Activated CD4-positive, alpha-beta T cell treated with anti-CD3 and anti-CD28 coated beads for 36 hours (primary cell): ENCODE measurements around the gene VPS4A. TPM values are rescaled to one million over a fixed set of nuclear protein-coding genes. Genes with fewer than 3 reads are reported as not detected.
"Not testable (repeated sequence)": the region's sequence is repeated elsewhere in the genome, so short reads cannot be mapped to it uniquely, and the experiment has no call there.

Experiments
- ATAC-seq: fragments of 200-7000 bp; cut with Tn5 transposase; one replicate; pipeline ENCODE4 v1.10.0; 2021; ENCODE audit warnings: mild to moderate bottlenecking, moderate library complexity
- CTCF ChIA-PET: fragments of 350-600 bp; sonication (Branson Sonifier 250); formaldehyde crosslinking; loops from one replicate; lab custom pipeline; 2021; ENCODE audit warnings: antibody characterized with exemption; lab: Charles Lee
- POLR2A ChIA-PET: fragments of 350-600 bp; sonication (Branson Sonifier 250); formaldehyde crosslinking; loops from one replicate; lab custom pipeline; 2021; ENCODE audit warnings: antibody characterized with exemption, inconsistent platforms; lab: Charles Lee
- DNase-seq: peaks from one replicate; pipeline ENCODE4 v3.0.0-alpha.2; 2020
- H3K27ac Mint-ChIP-seq: one replicate; pipeline ENCODE4 v1.8.0; 2021; ENCODE audit warnings: mixed read lengths
- H3K27me3 Mint-ChIP-seq: one replicate; pipeline ENCODE4 v1.8.0; 2021; ENCODE audit warnings: mixed read lengths
- H3K36me3 Mint-ChIP-seq: one replicate; pipeline ENCODE4 v1.8.0; 2021; ENCODE audit warnings: low read depth, mixed read lengths
- H3K4me1 Mint-ChIP-seq: one replicate; pipeline ENCODE4 v1.8.0; 2021; ENCODE audit warnings: mixed read lengths
- H3K4me3 Mint-ChIP-seq: one replicate; pipeline ENCODE4 v1.8.0; 2021; ENCODE audit warnings: mild to moderate bottlenecking, moderate library complexity, mixed read lengths
- H3K9me3 Mint-ChIP-seq: one replicate; pipeline ENCODE4 v1.8.0; 2021; ENCODE audit warnings: low read depth, mixed read lengths
- intact Hi-C, 2 experiments: fragments of 100-400 bp; cut with DNase I in 1 of 2; cut with micrococcal nuclease in 1 of 2; formaldehyde crosslinking; loops; one replicate each; pipeline versions ENCODE4 v1.14.2 to v1.15.1; 2022 to 2024; cut with DNase I, micrococcal nuclease
- total RNA-seq, 2 experiments: library from RNA; stranded (reverse); gene quantifications; one replicate each; pipeline ENCODE4 v1.2.3, GENCODE V29; 2021

VPS4A gene
- total RNA-seq, 2 experiments from 2014 or later = 28.4 to 31.9 TPM

DNA sequence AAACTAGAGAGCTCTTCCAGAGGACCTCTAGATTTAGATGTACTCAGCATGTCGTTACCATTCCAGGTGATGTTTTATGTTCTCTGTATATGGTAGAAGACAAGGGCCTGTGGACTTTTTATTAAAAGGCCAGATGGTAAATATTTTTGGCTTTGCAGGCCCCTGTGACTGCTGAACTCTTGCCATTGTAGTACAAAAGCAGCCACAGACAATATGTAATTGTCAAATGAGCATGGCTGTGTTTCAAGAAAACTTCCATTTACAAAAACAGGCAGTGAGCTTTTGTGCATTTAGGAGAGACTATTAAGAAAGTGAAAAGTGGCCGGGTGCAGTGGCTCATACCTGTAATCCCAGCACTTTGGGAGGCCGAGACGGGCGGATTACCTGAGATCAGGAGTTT is 33.0 kb downstream of the VPS4A start:
- ChIA-PET POLR2A (interaction anchor here (0.7 kb wide), 2 partner anchors 60 to 207 kb away, joined by 3 read pairs; no protein-coding TSS in a partner anchor), CTCF (no interaction called here)
- peaks cover 27% of the 10 kb centered on the region for H3K4me1 Mint-ChIP-seq
- H3K27ac Mint-ChIP-seq = no peak overlapping the region
- intact Hi-C loops = no loop called here
- H3K9me3 Mint-ChIP-seq = no peaks in the 10 kb centered on the region
- peaks cover 58% of the 10 kb centered on the region for H3K36me3 Mint-ChIP-seq
- ATAC-seq (no peak), DNase-seq (no peak)
- no peak overlapping the region for H3K4me3 Mint-ChIP-seq
- no peaks in the 10 kb centered on the region for H3K27me3 Mint-ChIP-seq

DNA sequence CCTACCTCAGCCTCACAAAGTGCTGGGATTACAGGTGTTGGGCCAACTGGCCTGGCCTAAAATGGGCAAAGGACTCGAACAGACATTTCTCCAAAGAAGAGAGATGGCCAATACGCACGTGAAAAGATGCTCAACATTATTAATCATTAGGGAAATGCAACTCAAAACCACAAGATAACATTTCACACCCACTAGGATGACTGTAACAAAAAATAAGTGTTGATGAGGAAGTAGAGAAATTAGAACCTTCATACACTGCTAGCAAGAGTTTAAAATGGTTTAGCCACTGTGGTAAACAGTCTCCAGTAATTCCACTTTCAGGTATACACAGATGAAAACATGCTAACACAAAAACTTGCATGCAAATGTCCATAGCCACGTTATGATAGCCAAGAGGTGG is 34.8 kb downstream of the VPS4A start:
- POLR2A ChIA-PET = interaction anchor here (0.8 to 1.2 kb wide), 2 partner anchors 9 to 35 kb away, joined by 4 read pairs; no protein-coding TSS in a partner anchor
- intact Hi-C loops = no loop called here
- H3K36me3 Mint-ChIP-seq = peaks cover 47% of the 10 kb centered on the region
- CTCF ChIA-PET = no interaction called here
- H3K27ac Mint-ChIP-seq = no peak overlapping the region
- no peaks in the 10 kb centered on the region for H3K27me3 Mint-ChIP-seq
- ATAC-seq = peak; percentile 14
- H3K9me3 Mint-ChIP-seq = no peaks in the 10 kb centered on the region
- H3K4me1 Mint-ChIP-seq = peaks cover 20% of the 10 kb centered on the region
- DNase-seq = no peak
- H3K4me3 Mint-ChIP-seq = no peak overlapping the region

DNA sequence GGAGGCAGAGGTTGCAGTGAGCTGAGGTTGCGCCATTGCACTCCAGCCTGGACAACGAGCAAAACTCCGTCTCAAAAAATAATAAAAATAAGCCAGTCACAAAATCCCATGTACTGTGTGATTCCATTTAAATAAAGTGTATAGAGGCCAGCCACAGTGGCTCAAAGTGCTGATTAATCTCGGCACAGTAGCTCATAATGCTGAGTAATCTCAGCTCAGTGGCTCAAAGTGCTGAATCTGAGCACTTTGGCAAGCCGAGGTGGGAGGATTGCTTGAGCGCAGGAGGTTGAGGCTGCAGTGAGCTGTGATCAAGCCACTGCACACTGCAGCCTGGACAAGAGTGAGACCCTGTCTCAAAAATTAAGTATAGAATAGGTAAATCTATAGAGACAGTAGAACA is 35.5 kb downstream of the VPS4A start:
- ATAC-seq (no peak), DNase-seq (no peak)
- H3K27me3 Mint-ChIP-seq = no peaks in the 10 kb centered on the region
- H3K4me3 Mint-ChIP-seq = no peak overlapping the region
- peaks cover 12% of the 10 kb centered on the region for H3K4me1 Mint-ChIP-seq
- intact Hi-C loops = no loop called here
- ChIA-PET POLR2A (interaction anchor here (0.5 to 1.2 kb wide), 2 partner anchors 10 to 683 kb away, joined by 3 to 4 read pairs; no protein-coding TSS in a partner anchor), CTCF (interaction anchor here (0.7 kb wide), 1 partner anchor 36 kb away, joined by 3 read pairs; no protein-coding TSS in a partner anchor)
- H3K9me3 Mint-ChIP-seq = no peaks in the 10 kb centered on the region
- H3K27ac Mint-ChIP-seq = no peak overlapping the region
- peaks cover 39% of the 10 kb centered on the region for H3K36me3 Mint-ChIP-seq

DNA sequence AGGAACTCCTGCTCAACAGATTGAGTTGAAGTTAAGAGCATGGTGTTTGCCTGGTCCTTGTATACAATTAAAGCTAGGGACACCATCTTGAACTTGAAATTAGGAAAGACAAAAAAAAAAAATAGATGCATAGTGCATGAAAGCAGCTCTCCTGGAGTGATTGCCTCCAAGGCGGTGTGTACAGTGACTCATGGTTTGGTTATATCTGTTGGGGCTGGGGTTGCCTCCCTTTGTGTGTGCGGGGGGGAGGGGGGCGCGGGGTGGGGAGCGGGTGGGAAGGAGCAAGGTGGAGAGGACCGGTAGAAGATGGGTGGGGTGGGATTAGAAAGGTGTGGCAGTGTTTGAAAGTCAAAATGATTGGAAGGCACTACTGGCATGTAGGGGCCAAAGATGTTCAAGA is 37.1 kb downstream of the VPS4A start:
- Mint-ChIP-seq H3K4me3 (no peak overlapping the region), H3K27ac (no peak overlapping the region), H3K4me1 (peaks cover 8% of the 10 kb centered on the region), H3K27me3 (no peaks in the 10 kb centered on the region), H3K36me3 (peaks cover 36% of the 10 kb centered on the region), H3K9me3 (no peaks in the 10 kb centered on the region)
- POLR2A ChIA-PET = interaction anchor here (0.7 kb wide), 1 partner anchor 13 kb away, joined by 3 read pairs; no protein-coding TSS in a partner anchor
- DNase-seq (no peak), ATAC-seq (no peak)
- intact Hi-C loops = no loop called here
- CTCF ChIA-PET = interaction anchor here (0.6 kb wide), 1 partner anchor 48 kb away, joined by 3 read pairs; no protein-coding TSS in a partner anchor

DNA sequence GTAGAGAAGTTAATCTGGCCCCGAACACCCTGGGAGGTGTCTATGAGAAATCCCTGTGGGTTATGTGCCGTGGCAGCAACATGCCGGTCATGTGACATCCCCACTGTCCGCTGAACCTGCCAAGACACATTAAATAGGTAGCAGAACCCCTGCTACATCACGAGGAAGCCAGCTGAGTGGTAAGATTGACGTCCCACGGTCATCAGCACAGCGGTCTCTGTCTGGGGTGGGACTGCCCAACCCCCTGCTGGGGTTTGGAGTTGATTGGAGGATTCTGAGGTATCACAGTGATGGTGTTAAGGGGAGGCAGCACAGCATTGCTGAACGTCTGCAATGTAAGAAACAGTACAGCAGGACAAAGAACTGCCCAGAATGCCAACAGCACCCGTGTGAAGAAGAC is 38.4 kb downstream of the VPS4A start:
- H3K36me3 Mint-ChIP-seq = peaks cover 31% of the 10 kb centered on the region
- POLR2A ChIA-PET = no interaction called here
- no peaks in the 10 kb centered on the region for H3K27me3 Mint-ChIP-seq
- ATAC-seq (no peak), DNase-seq (no peak)
- intact Hi-C loops = no loop called here
- CTCF ChIA-PET = no interaction called here
- H3K9me3 Mint-ChIP-seq = no peaks in the 10 kb centered on the region
- peaks cover 8% of the 10 kb centered on the region for H3K4me1 Mint-ChIP-seq
- H3K27ac Mint-ChIP-seq = no peak overlapping the region
- no peak overlapping the region for H3K4me3 Mint-ChIP-seq

DNA sequence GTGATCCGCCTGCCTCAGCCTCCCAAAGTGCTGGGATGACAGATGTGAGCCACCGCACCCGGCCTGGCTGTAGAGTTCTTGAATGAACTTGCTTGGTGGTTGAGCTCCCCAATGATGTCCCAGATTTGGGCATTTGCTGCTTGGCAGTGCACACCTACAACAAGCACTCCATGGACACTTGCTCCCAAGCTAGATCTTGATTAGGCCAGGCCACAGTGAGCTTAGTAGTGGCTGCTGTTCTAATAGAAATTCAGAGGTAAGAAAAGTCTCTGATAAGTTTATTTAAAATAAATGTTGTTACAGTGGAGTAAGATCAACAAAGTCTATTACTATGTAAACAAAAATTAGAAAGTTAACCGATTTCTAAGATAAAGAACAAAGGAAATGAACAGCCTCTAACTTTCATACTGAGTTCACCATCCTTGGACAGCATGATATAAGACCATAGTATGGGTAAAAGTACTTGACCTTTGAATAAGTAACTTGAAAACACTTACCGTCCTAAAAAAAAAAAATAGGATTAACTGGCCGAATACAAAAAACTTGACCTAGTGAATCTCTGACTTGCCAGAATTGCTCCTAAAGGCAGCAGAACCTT is 39.5 kb downstream of the VPS4A start:
- ChIA-PET POLR2A (no interaction called here), CTCF (interaction anchor here (0.8 kb wide), 2 partner anchors 374 to 404 kb away, joined by 3 to 4 read pairs; no protein-coding TSS in a partner anchor)
- Mint-ChIP-seq H3K27me3 (no peaks in the 10 kb centered on the region), H3K27ac (no peak overlapping the region), H3K36me3 (peaks cover 29% of the 10 kb centered on the region), H3K4me3 (no peak overlapping the region), H3K4me1 (peaks cover 5% of the 10 kb centered on the region), H3K9me3 (no peaks in the 10 kb centered on the region)
- intact Hi-C loops = no loop called here
- ATAC-seq = no peak
- DNase-seq = no peak

DNA sequence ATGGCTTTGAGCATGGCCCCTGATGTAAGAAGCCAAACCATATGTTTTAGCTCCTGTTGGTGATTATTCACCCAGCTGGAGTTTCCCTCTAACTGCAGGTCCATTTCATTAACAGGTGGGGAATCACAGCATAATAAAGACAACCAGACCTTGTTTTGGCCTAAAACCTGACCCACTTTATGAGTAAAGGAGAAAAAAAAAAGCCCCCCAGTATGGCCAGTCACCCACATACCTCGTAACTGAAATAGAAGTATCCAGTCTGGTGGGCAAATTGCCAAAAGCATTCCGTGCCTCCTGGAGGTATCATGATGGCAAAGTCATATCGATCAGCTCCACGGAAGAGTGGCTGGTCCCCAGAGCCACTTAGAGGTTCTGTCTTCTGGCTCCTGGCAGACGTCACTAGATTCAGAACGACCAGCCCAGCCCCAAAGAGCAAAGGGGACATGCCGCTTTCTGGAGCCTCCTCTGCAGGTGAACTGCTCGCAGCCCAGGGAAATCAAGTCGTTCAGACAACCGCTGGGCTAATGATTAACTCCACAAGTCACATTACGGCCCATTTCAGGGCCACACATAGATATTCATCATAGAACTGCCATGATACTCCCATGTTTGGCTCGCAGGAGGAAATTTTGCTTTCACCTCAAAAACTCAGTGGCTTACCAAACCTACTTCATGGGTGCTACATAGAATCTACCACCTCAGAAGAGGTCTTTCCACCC is 40.3 kb downstream of the VPS4A start, which contains the start of gene TMED6:
TSS of gene TMED6 (minus strand) at position 478 of the 719 bp plus-strand sequence. CDS start at position 445, 33 bp downstream.
- ChIA-PET POLR2A (interaction anchor here (0.6 to 0.7 kb wide), 2 partner anchors 26 to 701 kb away, joined by 4 to 6 read pairs; no protein-coding TSS in a partner anchor), CTCF (interaction anchor here (0.8 kb wide), 1 partner anchor 403 kb away, joined by 3 read pairs; no protein-coding TSS in a partner anchor)
- Mint-ChIP-seq H3K9me3 (no peaks in the 10 kb centered on the region), H3K4me1 (no peaks in the 10 kb centered on the region), H3K27ac (no peak within 1 kb of the TSS), H3K36me3 (peaks cover 29% of the 10 kb centered on the region), H3K4me3 (no peak within 1 kb of the TSS), H3K27me3 (no peaks in the 10 kb centered on the region)
- DNase-seq (no peak), ATAC-seq (no peak)
- intact Hi-C loops = no loop called here

DNA sequence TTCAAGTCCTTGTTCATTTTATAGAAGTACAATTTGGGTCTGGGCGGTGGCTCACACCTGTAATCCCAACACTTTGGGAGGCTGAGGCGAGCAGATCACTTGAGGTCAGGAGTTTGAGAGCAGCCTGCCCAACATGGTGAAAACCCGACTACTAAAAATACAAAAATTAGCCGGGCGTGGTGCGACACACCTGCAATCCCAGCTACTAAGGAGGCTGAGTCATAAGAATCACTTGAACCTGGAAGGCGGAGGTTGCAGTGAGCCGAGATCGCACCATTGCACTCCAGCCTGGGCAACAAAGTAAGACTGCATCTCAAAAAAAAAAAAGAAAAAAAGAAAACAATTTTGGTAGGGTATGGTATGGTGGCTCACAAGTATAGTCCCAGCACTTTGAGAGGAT is 48.9 kb downstream of the VPS4A start:
- H3K27me3 Mint-ChIP-seq, ATAC-seq, POLR2A ChIA-PET, H3K27ac Mint-ChIP-seq, H3K9me3 Mint-ChIP-seq, DNase-seq, CTCF ChIA-PET, H3K4me3 Mint-ChIP-seq, H3K4me1 Mint-ChIP-seq, intact Hi-C loops: not testable (repeated sequence)
- peaks cover 31% of the 10 kb centered on the region for H3K36me3 Mint-ChIP-seq

DNA sequence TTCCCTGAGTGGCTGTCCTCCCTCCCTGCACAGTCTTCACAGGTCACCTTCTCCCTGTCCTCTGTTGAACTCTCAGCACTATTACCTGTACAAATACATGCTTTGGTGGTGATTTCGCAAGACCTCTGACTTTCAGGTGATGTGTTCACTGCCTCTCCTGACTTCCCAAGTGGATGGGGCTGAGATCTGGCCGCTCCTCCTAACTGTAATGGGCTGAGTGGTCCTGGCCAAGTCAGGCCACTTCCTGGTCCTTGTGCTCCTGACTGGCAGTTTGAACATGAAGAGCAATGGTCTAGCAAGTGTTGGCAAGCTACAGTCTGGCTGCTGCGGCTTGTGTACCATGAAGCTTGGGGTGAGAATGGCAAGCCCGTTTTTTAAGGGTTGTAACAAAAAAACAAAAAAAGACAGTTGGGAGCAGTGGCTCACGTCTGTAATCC is 52.1 kb downstream of the VPS4A start:
- DNase-seq = no peak
- H3K27ac Mint-ChIP-seq = no peak overlapping the region
- H3K36me3 Mint-ChIP-seq = peaks cover 44% of the 10 kb centered on the region

DNA sequence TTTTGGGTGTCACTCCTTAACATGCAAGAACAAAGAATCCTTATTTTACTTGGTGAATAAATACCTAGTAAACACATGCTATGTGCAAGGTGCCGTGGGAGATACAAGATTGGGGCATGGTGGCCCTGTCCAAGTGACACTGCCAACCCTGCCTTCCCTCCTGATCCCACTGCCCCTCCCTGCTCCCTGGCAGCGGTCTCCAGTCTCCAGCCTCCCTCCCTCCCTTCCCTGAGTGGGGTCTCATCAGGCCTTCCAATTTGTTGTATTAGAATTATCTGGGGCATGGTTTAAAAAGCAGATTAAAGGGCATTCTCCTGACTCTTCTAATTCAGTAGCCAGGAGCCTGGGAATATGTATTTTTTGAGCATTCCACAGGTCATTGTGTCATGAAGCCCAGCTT is 52.9 kb downstream of the VPS4A start:
- H3K9me3 Mint-ChIP-seq = no peaks in the 10 kb centered on the region
- POLR2A ChIA-PET = no interaction called here
- H3K27ac Mint-ChIP-seq = no peak overlapping the region
- H3K4me3 Mint-ChIP-seq = no peak overlapping the region
- ATAC-seq (no peak), DNase-seq (no peak)
- H3K27me3 Mint-ChIP-seq = no peaks in the 10 kb centered on the region
- CTCF ChIA-PET = no interaction called here
- H3K4me1 Mint-ChIP-seq = peaks cover 19% of the 10 kb centered on the region
- peaks cover 47% of the 10 kb centered on the region for H3K36me3 Mint-ChIP-seq
- intact Hi-C loops = no loop called here

More for the DNA sequence above, 52.1 kb downstream of the VPS4A start:
- Mint-ChIP-seq H3K4me1 (peaks cover 19% of the 10 kb centered on the region), H3K4me3 (no peak overlapping the region), H3K9me3 (no peaks in the 10 kb centered on the region), H3K27me3 (no peaks in the 10 kb centered on the region)
- ATAC-seq = no peak
- ChIA-PET POLR2A (no interaction called here), CTCF (no interaction called here)
- intact Hi-C loops = no loop called here

DNA sequence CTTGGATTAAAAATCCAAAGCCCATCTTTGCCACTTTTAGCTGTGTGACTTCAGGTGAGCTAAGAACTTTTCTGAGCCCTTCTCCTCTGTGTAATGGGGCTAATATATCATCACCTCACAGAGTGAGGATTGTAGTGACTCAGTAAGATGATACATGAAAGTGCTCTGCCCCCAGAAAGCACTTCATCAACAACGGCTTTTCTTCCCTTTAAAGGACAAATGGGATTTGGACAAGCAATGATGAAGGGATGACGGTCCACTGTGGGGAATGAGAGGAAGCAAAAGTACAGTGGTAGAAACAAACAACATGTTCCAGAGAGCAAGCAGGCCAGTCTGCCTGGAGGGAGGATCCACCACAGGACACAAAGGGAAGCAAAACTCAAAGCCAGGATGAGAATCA is 54.8 kb downstream of the VPS4A start:
- Mint-ChIP-seq H3K4me3 (no peak overlapping the region), H3K4me1 (peaks cover 21% of the 10 kb centered on the region), H3K27ac (peak overlapping the region; percentile 75), H3K9me3 (no peaks in the 10 kb centered on the region), H3K27me3 (no peaks in the 10 kb centered on the region), H3K36me3 (peaks cover 57% of the 10 kb centered on the region)
- CTCF ChIA-PET = no interaction called here
- ATAC-seq (no peak), DNase-seq (no peak)
- POLR2A ChIA-PET = no interaction called here
- intact Hi-C loops = no loop called here
